ENCODE data around the gene PPP1R18. TPM values are rescaled to one million over a fixed set of nuclear protein-coding genes. Genes with fewer than 3 reads are reported as not detected.
"Not testable (repeated sequence)": the region's sequence is repeated elsewhere in the genome, so short reads cannot be mapped to it uniquely, and the experiment has no call there.

Gene PPP1R18, protein sequence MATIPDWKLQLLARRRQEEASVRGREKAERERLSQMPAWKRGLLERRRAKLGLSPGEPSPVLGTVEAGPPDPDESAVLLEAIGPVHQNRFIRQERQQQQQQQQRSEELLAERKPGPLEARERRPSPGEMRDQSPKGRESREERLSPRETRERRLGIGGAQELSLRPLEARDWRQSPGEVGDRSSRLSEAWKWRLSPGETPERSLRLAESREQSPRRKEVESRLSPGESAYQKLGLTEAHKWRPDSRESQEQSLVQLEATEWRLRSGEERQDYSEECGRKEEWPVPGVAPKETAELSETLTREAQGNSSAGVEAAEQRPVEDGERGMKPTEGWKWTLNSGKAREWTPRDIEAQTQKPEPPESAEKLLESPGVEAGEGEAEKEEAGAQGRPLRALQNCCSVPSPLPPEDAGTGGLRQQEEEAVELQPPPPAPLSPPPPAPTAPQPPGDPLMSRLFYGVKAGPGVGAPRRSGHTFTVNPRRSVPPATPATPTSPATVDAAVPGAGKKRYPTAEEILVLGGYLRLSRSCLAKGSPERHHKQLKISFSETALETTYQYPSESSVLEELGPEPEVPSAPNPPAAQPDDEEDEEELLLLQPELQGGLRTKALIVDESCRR
- 12.1 and 13.2 TPM in 2 replicates for total RNA-seq (2014; rRNA removed; shearing (Covaris generic))

DNA sequence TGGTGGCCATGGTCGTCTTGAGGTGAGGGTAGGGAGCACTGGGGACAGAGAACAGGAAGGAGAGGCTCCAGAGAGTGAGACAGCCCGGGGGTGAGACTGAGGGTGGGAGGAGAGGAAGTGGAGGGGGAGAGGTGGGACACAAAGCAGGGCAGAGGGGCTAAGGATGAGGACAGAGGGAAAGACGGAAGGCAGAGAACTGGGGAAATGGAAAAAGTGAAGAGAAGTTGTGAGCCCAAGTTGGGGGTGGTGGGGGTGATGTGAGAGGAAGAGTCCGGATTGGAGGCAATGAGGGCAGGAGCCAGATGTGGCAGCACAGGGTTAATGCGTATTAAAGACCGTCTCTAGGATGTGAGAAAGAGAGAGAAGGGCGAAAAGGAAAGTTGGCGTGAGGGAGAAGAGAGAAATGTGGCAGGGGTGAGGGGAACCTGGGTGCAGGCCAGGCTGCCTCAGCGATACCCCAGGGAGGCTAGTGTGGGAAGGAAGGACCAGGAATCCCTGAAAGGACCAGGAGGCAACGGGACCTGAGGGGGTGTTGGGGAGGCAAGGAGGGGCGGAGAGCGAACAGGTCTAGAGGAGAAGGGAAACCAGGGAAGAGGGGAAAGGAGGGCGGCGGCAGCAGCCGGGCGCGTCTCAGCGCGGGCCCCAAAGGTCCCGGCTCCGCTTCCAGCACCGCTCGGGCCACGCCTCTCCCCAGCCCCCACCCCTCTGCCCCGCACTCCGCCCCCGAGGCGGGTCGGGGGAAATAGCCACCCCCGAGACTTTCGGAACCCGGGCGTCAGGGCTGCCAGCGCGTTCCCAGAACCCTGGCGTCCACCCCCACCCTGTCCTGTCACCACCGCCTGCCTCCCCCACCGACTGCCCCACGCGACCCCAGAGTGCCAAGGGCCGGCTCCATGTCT is at the start of gene PPP1R18:
Gene PPP1R18 (minus strand): TSS at position 637 of the 899 bp plus-strand sequence. CDS start 627 bp downstream, at position 10.
- DNase-seq (ENCODE audit: low spot score) = no peak

DNA sequence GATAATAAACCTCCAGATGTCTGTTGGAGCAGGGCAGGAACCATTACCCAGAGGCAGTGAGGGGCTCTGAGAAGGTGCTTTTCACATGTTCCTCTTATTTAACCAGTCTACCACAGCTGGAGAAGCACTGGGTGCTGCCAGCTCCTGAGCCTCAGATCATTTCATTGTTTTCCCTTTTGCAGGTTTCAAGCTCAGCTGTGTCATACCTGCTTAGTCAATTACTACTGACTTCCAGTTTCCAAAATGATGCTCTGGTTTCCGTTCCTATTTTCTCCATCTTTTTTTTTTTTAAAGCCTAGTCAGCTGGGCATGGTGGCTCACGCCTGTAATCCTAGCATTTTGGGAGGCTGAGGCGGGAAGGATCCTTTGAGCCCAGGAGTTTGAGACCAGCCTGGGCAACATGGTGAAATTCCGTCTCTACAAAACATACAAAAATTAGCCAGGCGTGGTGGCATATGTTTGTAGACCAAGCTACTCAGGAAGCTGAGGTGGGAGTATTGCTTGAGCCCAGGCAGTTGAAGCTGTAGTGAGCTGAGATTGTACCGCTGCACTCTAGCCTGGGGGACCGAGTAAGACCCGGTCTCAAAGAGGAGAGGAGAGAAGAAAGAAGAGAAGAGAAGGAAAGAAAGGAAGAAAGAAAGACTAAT is 49.3 kb upstream of the PPP1R18 start:
- DNase-seq (ENCODE audit: low spot score) = no peak

DNA sequence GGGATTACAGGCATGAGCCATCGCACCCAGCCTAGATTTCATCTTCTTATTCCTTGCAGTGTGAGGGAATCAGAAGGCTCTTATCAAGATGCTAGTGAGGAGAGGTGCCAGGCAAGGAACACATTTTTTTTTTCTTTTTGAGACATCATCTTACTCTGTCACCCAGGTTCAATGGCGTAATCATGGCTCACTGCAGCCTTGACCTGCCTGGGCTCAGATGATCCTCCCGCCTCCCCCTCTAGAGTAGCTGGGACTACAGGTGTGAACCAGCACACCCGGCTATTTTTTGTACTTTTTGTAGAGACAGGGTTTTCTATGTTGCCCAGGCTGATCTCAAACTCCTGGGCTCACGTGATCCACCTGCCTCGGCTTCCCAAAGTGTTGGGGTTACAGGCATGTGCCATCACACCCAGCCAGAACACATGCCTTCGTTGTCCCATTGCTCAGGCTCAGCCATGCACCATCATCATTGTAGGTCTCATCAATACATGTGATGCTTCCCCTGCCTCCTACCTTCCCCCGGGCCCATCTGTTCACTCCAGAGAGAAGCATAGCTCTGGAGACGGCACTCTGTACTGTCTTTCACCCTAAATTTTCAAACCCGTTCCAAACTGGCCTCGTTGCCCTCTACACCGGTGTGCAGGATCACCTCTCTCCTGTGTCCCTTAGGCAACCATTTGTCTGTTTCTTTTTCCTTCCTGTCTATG is 45.9 kb upstream of the PPP1R18 start:
- DNase-seq (ENCODE audit: low spot score) = no peak

DNA sequence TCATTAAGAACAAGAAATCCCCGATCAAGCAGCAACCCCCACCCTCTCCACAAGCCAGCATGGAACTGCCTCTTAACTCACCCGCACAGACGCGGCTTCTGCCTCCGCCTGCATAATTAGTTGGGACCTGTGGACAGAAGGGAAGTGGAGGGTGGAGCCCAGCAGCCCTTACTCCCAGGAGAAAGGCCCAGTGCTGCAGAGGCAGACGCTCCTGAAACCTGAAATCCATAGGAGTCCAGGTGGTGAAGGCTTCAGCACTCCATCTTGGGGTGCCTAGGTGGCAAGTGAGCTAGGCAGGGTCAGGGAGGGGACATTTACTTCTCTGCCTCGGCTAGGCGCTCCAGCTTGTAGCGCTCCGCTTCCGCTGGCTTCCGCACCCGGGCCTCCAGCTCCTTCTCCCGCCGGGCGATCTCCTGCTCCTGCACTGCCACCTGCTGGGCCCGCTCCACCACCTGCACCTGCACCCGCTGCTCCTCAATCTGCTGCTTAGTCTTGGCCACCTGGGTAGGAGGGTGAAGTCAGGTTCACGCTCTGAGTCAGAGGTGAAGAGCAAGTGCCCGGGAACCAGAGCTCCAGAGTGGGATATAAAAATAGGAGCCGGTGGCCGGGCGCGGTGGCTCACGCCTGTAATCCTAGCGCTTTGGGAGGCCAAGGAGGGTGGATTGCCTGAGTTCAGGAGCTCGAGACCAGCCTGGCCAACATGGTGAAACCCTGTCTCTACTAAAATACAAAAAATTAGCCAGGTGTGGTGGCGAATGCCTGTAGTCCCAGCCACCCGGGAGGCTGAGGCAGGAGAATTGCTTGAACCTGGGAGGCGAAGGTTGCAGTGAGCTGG is 44.4 kb upstream of the PPP1R18 start:
- peak; percentile 94 for DNase-seq (ENCODE audit: low spot score)

DNA sequence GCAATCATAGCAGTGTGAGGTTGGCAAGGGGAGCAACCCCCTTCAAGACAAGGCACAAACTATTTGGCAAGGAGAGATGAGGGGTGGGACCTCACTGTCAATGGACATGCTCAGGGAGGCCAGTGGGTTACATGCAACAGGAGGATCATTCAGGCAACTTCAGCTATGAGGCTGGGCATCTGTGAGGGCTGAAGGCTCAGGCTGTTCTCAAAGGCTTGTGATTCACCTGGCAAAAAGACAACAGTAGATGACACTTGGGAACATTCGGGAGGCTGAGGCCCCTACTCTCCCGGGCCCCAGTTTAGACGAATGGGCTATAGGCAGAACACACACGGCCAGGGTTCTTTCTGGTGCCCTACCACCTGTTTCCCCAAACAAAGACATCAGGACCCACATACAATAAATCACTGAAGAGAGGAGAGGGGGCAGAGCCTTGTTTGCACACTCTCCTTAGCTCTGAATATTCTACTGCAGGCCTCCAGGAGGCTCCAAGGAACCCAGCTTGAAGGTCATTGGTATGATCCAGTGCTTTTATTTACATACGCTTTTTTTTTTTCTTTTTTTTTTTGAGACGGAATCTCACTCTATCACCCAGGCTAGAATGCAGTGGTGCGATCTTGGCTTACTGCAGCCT is 41.6 kb upstream of the PPP1R18 start:
- DNase-seq (ENCODE audit: low spot score) = no peak

DNA sequence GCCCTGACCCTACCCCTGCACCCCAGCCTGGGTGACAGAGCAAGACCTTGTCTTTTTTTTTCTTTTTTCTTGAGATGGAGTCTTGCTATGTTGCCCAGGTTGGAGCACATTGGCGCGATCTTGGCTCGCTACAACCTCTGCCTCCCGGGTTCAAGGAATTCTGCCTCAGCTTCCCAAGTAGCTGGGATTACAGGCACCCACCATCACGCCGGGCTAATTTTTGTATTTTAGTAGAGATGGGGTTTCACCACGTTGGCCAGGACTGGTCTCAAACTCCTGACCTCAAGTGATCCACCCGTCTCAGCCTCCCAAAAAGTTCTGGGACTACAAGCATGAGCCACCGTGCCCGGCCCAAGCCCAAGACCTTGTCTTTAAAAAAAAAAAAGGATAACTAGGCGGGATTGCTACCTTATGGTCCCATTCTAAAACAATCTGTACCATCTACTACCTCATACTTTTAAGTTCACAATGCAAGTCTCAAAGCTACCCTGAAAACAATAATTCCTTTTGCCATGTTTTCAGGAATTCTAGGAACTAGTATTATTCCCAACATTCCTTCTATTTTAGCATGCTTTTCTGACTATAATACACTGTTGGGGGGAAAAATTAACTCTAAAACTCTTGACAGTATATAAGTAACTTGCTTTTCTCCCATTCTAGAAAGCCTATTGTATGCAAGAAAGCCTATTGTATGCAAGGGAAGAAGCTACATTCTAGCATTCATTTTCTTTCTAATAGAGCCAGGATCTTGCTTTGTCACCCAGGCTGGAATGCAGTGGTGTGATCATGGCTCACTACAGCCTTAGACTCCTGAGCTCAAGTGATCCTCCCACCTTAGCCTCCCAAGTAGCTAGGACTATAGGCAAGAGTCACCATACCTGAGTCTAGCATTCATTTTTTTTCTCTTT is 40.3 kb upstream of the PPP1R18 start:
- DNase-seq (ENCODE audit: low spot score) = peak; percentile 19

DNA sequence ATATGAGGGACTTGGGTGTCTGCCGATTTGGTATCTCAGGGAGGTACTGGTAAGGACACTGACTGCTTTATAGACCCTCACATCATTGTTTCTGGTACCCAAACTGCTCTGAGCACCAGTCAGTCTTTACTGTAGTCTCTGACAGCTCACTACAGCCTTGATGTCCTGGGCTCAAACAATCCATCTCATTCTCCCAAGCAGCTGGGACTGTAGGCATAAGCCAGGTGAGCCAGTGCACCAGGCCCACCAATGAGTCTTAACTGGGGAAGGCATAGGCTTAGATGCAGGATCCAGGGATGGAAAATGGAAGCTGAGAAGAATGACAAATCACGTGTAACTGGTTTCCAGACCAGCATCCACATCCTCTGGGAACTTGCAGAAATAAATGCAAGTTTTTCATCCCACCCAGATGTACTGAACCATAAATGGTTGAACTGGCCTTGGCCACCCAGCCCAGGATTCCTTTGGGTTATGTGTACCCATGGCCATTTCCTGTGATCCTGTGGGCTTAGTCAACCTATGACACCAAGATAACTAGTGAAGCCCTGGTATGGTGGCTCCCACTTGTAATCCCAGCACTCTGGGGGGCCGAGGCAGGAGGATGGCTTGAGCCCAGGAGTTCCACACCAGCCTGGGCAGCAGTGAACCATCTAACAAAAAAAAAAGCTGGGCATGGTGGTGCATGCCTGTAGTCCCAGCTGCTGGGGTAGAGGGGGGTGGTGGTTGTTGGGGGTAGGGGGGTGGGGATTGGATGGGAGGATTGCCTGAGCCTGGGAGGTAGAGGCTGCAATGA is 39.5 kb upstream of the PPP1R18 start:
- peak; percentile 58 for DNase-seq (ENCODE audit: low spot score)

DNA sequence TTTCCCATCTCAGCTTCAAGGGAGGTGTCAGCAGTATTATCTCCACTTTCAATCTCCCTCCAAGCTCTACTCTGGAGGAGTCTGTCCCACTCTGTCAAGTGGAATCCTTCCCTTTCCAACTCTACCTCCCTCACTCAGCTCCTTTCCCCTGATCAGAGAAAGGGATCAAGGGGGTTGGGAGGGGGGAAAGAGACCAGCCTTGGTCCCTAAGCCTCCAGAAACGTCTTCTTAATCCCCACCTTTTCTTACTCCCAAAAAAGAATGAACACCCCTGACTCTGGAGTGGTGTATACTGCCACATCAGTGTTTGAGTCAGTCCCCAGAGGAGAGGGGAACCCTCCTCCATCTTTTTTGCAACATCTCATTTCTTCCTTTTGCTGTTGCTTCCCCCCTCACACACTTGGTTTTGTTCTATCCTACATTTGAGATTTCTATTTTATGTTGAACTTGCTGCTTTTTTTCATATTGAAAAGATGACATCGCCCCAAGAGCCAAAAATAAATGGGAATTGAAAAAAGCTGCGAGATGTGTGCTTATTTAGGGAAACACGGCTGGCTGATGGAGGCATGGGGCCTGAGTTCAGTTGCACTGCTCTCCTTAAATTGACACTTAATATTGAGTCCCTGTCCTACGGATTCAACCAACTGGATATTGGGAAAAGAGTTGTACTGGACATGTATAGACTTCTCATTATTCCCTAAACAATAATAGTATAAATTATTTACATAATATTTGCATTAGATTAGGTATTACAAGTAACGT is 38.6 kb upstream of the PPP1R18 start:
- no peak for DNase-seq (ENCODE audit: low spot score)

DNA sequence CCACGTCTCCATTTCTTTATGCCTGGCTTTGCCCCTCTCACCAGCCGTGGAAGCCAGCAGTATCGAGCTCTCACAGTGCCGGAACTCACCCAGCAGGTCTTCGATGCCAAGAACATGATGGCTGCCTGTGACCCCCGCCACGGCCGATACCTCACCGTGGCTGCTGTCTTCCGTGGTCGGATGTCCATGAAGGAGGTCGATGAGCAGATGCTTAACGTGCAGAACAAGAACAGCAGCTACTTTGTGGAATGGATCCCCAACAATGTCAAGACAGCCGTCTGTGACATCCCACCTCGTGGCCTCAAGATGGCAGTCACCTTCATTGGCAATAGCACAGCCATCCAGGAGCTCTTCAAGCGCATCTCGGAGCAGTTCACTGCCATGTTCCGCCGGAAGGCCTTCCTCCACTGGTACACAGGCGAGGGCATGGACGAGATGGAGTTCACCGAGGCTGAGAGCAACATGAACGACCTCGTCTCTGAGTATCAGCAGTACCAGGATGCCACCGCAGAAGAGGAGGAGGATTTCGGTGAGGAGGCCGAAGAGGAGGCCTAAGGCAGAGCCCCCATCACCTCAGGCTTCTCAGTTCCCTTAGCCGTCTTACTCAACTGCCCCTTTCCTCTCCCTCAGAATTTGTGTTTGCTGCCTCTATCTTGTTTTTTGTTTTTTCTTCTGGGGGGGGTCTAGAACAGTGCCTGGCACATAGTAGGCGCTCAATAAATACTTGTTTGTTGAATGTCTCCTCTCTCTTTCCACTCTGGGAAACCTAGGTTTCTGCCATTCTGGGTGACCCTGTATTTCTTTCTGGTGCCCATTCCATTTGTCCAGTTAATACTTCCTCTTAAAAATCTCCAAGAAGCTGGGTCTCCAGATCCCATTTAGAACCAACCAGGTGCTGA is 37.6 kb upstream of the PPP1R18 start:
- DNase-seq (ENCODE audit: low spot score) = not testable (repeated sequence)

DNA sequence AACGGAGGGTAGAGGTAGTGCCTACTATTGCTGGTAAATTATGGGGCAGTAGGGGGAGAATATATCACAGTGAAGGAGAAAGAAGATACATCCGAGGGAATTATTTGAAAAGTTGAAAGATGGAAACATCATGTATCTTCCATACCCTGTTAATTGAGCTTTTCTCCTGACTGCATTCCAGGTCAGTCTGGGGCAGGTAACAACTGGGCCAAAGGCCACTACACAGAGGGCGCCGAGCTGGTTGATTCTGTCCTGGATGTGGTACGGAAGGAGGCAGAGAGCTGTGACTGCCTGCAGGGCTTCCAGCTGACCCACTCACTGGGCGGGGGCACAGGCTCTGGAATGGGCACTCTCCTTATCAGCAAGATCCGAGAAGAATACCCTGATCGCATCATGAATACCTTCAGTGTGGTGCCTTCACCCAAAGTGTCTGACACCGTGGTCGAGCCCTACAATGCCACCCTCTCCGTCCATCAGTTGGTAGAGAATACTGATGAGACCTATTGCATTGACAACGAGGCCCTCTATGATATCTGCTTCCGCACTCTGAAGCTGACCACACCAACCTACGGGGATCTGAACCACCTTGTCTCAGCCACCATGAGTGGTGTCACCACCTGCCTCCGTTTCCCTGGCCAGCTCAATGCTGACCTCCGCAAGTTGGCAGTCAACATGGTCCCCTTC is 36.9 kb upstream of the PPP1R18 start:
- DNase-seq (ENCODE audit: low spot score) = not testable (repeated sequence)

DNA sequence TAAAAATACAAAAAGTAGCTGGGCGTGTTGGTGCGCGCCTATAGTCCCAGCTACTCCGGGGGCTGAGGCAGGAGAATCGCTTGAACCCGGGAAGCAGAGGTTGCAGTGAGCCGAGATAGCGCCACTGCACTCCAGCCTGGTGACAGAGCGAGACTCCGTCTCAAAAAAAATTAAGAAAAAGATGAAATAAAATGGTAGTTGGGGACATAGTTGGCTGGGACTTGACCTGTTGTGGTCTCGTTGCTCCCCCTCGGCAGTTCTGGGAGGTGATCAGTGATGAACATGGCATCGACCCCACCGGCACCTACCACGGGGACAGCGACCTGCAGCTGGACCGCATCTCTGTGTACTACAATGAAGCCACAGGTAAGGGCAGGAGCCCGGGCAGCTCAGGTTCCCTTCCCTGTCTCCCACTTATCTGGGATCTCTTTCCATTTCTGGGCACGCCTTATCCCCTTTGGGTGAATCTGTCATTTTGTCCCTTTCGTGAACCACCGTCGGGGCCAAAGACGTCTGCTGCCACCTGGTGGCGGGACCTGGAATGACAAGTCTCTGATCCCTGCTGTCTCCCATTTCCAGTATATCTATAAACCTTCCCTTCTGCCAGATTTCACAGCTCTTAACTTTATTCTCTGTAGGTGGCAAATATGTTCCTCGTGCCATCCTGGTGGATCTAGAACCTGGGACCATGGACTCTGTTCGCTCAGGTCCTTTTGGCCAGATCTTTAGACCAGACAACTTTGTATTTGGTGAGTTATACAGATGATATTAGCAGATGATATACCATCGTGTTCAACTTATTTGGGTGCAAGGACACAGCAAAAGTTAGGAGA is 36.1 kb upstream of the PPP1R18 start:
- DNase-seq (ENCODE audit: low spot score) = peak; percentile 94

DNA sequence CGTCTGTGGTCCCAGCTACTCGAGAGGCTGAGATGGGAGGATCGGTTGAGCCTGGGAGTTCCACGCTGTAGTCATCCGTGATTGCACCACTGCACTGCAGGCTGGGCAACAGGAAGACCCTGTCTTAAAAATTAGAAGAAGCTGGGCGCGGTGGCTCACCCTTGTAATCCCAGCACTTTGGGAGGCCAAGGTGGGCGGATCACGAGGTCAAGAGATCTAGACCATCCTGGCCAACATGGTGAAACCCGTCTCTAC is 35.5 kb upstream of the PPP1R18 start:
- not testable (repeated sequence) for DNase-seq (ENCODE audit: low spot score)

DNA sequence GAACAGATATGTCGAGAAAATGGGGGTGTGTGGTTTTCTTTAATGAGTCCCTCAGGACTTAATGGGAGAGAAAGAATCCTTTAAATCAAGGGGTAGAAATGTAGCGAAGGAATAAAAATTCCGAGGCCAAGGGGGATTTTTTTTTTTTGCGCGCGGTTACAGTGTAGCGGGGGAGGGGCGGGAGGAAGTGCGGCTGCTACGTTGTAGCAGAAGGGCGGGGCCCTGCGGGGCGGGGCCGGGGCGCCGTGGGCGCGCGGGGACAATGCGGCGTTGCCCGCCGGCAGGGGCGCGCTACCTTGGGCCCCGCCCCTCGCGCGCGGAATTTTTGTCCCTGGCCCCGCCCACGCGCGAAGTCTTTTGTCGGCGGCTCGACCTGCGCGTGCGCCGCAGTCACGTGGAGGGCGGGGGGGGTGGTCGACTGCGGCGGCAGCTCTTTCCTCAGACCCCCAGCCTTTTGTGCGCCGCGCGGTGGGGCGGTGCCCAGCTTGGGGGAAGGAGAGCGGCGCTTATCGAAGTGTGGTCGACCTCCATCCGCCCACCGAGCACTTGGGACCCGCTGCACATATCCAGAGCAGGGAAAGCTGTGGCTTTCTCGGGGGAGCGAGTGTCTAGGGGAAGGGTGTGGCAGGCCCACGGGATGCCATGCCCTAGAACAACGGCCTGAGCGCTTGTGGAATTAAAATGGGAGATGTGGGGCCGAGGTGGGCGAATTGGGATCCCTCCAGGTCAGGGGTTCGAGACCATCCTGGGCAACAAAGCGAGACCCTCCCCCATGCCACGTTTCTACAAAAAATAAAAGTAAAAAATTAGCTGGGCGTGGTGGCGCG is 35.0 kb upstream of the PPP1R18 start:
- DNase-seq (ENCODE audit: low spot score) = peak; percentile 89

Measured in HT-29 (cell line).